Astrocyte (in vitro differentiated cells and primary cell): ENCODE results near the gene UACA.

ENCODE experiments used
- CTCF ChIP-seq: IDR thresholded peaks from 2 replicates; pipeline ENCODE4 v1.5.1; 2011; ENCODE audit warnings: low read depth, mild to moderate bottlenecking, inconsistent platforms, low read length, moderate library complexity; ENCODE audit not compliant: insufficient read depth
- EZH2 ChIP-seq: IDR thresholded peaks from 2 replicates; pipeline ENCODE4 v1.6.1; 2012; ENCODE audit warnings: mild to moderate bottlenecking, low read length, inconsistent platforms; ENCODE audit not compliant: insufficient read depth

DNA sequence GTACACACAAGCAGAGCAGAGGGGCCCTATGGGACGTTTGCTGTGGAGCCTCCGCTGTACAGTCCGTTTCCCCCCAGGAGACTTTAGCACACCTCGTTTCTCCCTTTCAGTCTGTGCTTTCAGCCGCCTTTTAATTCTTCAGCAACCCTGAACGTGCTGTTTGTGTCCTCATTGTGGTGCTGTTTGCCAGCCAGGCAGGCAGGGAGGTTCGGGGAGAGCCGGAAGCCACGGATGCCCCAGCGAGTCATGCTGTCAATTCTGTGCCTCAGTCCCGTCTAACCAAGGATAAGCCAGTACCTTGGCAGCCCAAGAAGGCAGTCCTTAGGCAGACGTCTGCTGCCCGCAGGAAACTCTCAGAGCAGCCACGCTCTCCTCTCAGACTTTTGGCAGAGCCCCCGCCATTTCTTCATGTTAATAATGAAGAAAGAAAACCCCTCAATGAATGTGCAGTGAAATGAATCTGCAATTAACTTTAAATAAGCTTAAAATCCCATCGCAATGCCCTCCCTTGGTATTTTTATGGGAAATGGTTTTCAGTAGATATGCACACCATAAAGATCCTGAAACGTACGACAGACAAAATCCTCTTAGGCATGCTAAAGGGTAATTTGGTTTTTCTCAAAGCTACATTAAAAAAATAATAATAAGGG lies 158.6 kb downstream of the UACA start:
- TF ChIP-seq EZH2: no peak
- no peak for TF ChIP-seq CTCF
